H9 (cell line): ENCODE results near the gene MGST2. TPM values are rescaled to one million over a fixed set of nuclear protein-coding genes. Genes with fewer than 3 reads are reported as not detected.
A peak's percentile ranks its signal among the peaks of the same experiment; 100 is the strongest.

Experiments used
- DNase-seq: peaks from one replicate; pipeline ENCODE4 v3.0.0-alpha.2; 2017
- H2AFZ ChIP-seq: one replicate; pipeline ENCODE4 v1.6.1; 2013; ENCODE audit warnings: mild to moderate bottlenecking, low read length, control low read depth, moderate library complexity
- H2AK5ac ChIP-seq: 2 replicates; pipeline ENCODE4 v1.6.1; 2013; ENCODE audit warnings: low read length, control low read depth, mixed read lengths; ENCODE audit not compliant: insufficient read length
- H2BK120ac ChIP-seq: one replicate; pipeline ENCODE4 v1.6.1; 2013; ENCODE audit warnings: low read depth, mild to moderate bottlenecking, low read length, control low read depth, inconsistent platforms; ENCODE audit not compliant: poor library complexity, severe bottlenecking
- H2BK12ac ChIP-seq: 2 replicates; pipeline ENCODE4 v1.6.1; 2013; ENCODE audit warnings: low read length, control low read depth, mixed read lengths, low read depth; ENCODE audit not compliant: insufficient read length
- H2BK15ac ChIP-seq: 2 replicates; pipeline ENCODE4 v1.6.1; 2013; ENCODE audit warnings: low read depth, low read length, control low read depth
- H2BK20ac ChIP-seq: one replicate; pipeline ENCODE4 v1.6.1; 2013; ENCODE audit warnings: low read depth, mild to moderate bottlenecking, low read length, control low read depth, inconsistent platforms; ENCODE audit not compliant: poor library complexity, severe bottlenecking
- H2BK5ac ChIP-seq: 2 replicates; pipeline ENCODE4 v1.6.1; 2013; ENCODE audit warnings: low read length, control low read depth, mixed read lengths; ENCODE audit not compliant: insufficient read length
- H3K14ac ChIP-seq: 2 replicates; pipeline ENCODE4 v1.6.1; 2013; ENCODE audit warnings: low read length, control low read depth; ENCODE audit not compliant: insufficient read depth
- H3K18ac ChIP-seq: 2 replicates; pipeline ENCODE4 v1.6.1; 2013; ENCODE audit warnings: low read depth, mild to moderate bottlenecking, mixed read lengths, low read length, control low read depth; ENCODE audit not compliant: insufficient read length
- H3K23ac ChIP-seq: 2 replicates; pipeline ENCODE4 v1.6.1; 2013; ENCODE audit warnings: low read length, control low read depth, mixed read lengths, low read depth; ENCODE audit not compliant: insufficient read length
- H3K23me2 ChIP-seq: 2 replicates; pipeline ENCODE4 v1.6.1; 2013; ENCODE audit warnings: low read depth, mild to moderate bottlenecking, mixed read lengths, low read length, control low read depth; ENCODE audit not compliant: insufficient read length, poor library complexity, severe bottlenecking
- H3K27ac ChIP-seq: 2 replicates; pipeline ENCODE4 v1.5.1; 2013; ENCODE audit warnings: low read length, control low read depth, mixed read lengths, low read depth; ENCODE audit not compliant: insufficient read length
- H3K27me3 ChIP-seq: 2 replicates; pipeline ENCODE4 v1.6.1; 2013; ENCODE audit warnings: low read length, control low read depth, inconsistent platforms; ENCODE audit not compliant: insufficient read depth
- H3K4ac ChIP-seq: 2 replicates; pipeline ENCODE4 v1.6.1; 2013; ENCODE audit warnings: low read depth, mild to moderate bottlenecking, control low read depth, inconsistent platforms, low read length, moderate library complexity
- H3K4me1 ChIP-seq: 2 replicates; pipeline ENCODE4 v1.6.1; 2013; ENCODE audit warnings: low read length, control low read depth, inconsistent platforms; ENCODE audit not compliant: insufficient read depth
- H3K4me2 ChIP-seq: 2 replicates; pipeline ENCODE4 v1.6.1; 2013; ENCODE audit warnings: low read length, control low read depth, mixed read lengths; ENCODE audit not compliant: insufficient read length, insufficient read depth
- H3K56ac ChIP-seq: 2 replicates; pipeline ENCODE4 v1.6.1; 2013; ENCODE audit warnings: low read depth, mild to moderate bottlenecking, mixed read lengths, low read length, control low read depth; ENCODE audit not compliant: insufficient read length
- H3K79me1 ChIP-seq: 2 replicates; pipeline ENCODE4 v1.6.1; 2013; ENCODE audit warnings: low read depth, mild to moderate bottlenecking, moderate library complexity, low read length, control low read depth, inconsistent platforms; ENCODE audit not compliant: insufficient read depth, poor library complexity, severe bottlenecking
- H3K79me2 ChIP-seq: 2 replicates; pipeline ENCODE4 v1.6.1; 2013; ENCODE audit warnings: low read length, control low read depth, inconsistent platforms; ENCODE audit not compliant: insufficient read depth
- H3K9ac ChIP-seq: 2 replicates; pipeline ENCODE4 v1.6.1; 2013; ENCODE audit warnings: low read length, control low read depth, mixed read lengths; ENCODE audit not compliant: insufficient read length; ENCODE audit errors: extremely low read depth
- H3K9me3 ChIP-seq: one replicate; pipeline ENCODE4 v1.6.1; 2013; ENCODE audit warnings: low read depth, low read length, inconsistent platforms; ENCODE audit not compliant: control insufficient read depth
- H3T11ph ChIP-seq: one replicate; pipeline ENCODE4 v1.6.1; 2013; ENCODE audit warnings: mild to moderate bottlenecking, low read length, control low read depth, inconsistent platforms
- H4K20me1 ChIP-seq: one replicate; pipeline ENCODE4 v1.6.1; 2013; ENCODE audit not compliant: control insufficient read depth, insufficient read length, insufficient read depth
- H4K5ac ChIP-seq: 2 replicates; pipeline ENCODE4 v1.6.1; 2013; ENCODE audit warnings: low read depth, mild to moderate bottlenecking, mixed read lengths, low read length, control low read depth; ENCODE audit not compliant: insufficient read length
- H4K8ac ChIP-seq: replicated peaks from 2 replicates; pipeline ENCODE4 v1.6.1; 2013; ENCODE audit warnings: low read length, control low read depth, mixed read lengths, low read depth; ENCODE audit not compliant: insufficient read length
- H4K91ac ChIP-seq: 2 replicates; pipeline ENCODE4 v1.6.1; 2013; ENCODE audit warnings: low read depth, mild to moderate bottlenecking, moderate library complexity, mixed read lengths, low read length, control low read depth; ENCODE audit not compliant: insufficient read length
- H3K27ac Mint-ChIP-seq, 3 experiments: 2 replicates in 2 of 3; 3 replicates in 1 of 3; pipeline ENCODE4 v1.8.0; 2020 to 2021; ENCODE audit warnings: mixed read lengths in 3 of 3, mild to moderate bottlenecking in 1 of 3, moderate library complexity in 1 of 3
- H3K27me3 Mint-ChIP-seq: 2 replicates; pipeline ENCODE4 v1.8.0; 2021; ENCODE audit warnings: low read depth, mild to moderate bottlenecking, moderate library complexity, mixed read lengths
- H3K36me3 Mint-ChIP-seq, 3 experiments: 2 replicates in 2 of 3; 3 replicates in 1 of 3; pipeline ENCODE4 v1.8.0; 2020 to 2021; ENCODE audit warnings: low read depth in 3 of 3, mixed read lengths in 3 of 3; ENCODE audit not compliant: insufficient read depth in 1 of 3
- H3K4me1 Mint-ChIP-seq, 2 experiments: 2 replicates each; pipeline ENCODE4 v1.8.0; 2020; ENCODE audit warnings: mixed read lengths in 2 of 2
- H3K4me3 Mint-ChIP-seq, 2 experiments: 2 replicates in 1 of 2; 3 replicates in 1 of 2; pipeline ENCODE4 v1.8.0; 2020 to 2021; ENCODE audit warnings: mild to moderate bottlenecking in 2 of 2, mixed read lengths in 2 of 2, moderate library complexity in 1 of 2
- H3K9me3 Mint-ChIP-seq, 2 experiments: 2 replicates in 1 of 2; 3 replicates in 1 of 2; pipeline ENCODE4 v1.8.0; 2020; ENCODE audit warnings: mild to moderate bottlenecking in 2 of 2, mixed read lengths in 2 of 2, moderate library complexity in 1 of 2
- WGBS: extraction: QIAGEN DNeasy Blood & Tissue Kit; methylation state at CpG from one replicate; pipeline ENCODE4 v1.1.7; 2013; ENCODE audit warnings: missing lambda C conversion rate, low lambda C conversion rate, mixed read lengths; ENCODE audit not compliant: insufficient read length; ENCODE audit errors: extremely low coverage; 5-methylcytosine and 5-hydroxymethylcytosine counted together
- total RNA-seq: library from RNA; stranded (reverse); gene quantifications from 2 replicates; pipeline ENCODE4 v1.2.1, GENCODE V29; 2021
- TF ChIP-seq, protein P1 (sequence below): fragments of 200-600 bp; sonication (generic); conservative IDR thresholded peaks from 3 replicates; pipeline ENCODE4 v1.8.0; 2021; ENCODE audit warnings: antibody characterized with exemption, mild to moderate bottlenecking

The MGST2 gene
- total RNA-seq, 1 experiment from 2014 or later = 6.4 TPM

DNA sequence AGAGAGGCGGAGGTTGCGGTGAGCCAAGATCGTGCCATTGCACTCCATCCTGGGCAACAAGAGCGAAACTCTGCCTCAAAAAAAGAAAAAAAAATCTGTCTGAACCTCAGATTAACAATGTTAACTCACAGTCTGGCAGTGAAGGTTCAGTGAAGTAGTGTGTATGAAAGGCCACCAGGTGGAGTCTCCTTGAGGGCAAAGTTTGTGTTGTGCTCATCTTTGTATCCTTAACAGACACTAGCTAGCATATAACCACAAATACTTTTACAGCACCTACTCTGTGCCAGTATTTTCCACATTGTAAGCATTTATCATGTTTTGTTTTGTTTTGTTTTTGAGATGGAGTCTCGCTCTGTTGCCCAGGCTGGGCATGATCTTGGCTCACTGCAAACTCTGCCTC, 46.0 kb upstream of the MGST2 start:
- DNase-seq = no peak
- H3K27me3 Mint-ChIP-seq = peaks cover 80% of the 10 kb centered on the region
- no peaks in the 10 kb centered on the region for H4K20me1 ChIP-seq
- no peak overlapping the region for H3K4me3 Mint-ChIP-seq
- no peak overlapping the region for H2BK120ac ChIP-seq
- peaks cover 21% of the 10 kb centered on the region for H3K27me3 ChIP-seq
- H3K27ac ChIP-seq = no peak overlapping the region
- no peaks in the 10 kb centered on the region for H3K23me2 ChIP-seq
- H4K91ac ChIP-seq = no peak overlapping the region
- peaks cover 2% of the 10 kb centered on the region; the same call in 1 of the 2 replicates for H3K4me1 ChIP-seq
- H2BK5ac ChIP-seq = no peak overlapping the region
- H4K8ac ChIP-seq = no peak overlapping the region
- no peak overlapping the region for H3K14ac ChIP-seq
- no peak overlapping the region for H2BK12ac ChIP-seq
- no peak overlapping the region for H4K5ac ChIP-seq
- H3K36me3 Mint-ChIP-seq = no peaks in the 10 kb centered on the region
- H3T11ph ChIP-seq = no peak overlapping the region
- TF ChIP-seq, protein P1, sequence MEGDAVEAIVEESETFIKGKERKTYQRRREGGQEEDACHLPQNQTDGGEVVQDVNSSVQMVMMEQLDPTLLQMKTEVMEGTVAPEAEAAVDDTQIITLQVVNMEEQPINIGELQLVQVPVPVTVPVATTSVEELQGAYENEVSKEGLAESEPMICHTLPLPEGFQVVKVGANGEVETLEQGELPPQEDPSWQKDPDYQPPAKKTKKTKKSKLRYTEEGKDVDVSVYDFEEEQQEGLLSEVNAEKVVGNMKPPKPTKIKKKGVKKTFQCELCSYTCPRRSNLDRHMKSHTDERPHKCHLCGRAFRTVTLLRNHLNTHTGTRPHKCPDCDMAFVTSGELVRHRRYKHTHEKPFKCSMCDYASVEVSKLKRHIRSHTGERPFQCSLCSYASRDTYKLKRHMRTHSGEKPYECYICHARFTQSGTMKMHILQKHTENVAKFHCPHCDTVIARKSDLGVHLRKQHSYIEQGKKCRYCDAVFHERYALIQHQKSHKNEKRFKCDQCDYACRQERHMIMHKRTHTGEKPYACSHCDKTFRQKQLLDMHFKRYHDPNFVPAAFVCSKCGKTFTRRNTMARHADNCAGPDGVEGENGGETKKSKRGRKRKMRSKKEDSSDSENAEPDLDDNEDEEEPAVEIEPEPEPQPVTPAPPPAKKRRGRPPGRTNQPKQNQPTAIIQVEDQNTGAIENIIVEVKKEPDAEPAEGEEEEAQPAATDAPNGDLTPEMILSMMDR = peak; percentile 75
- peaks cover 16 to 26% of the 10 kb centered on the region in 2 experiments for H3K4me1 Mint-ChIP-seq
- no peak overlapping the region for H2AK5ac ChIP-seq
- H3K9me3 Mint-ChIP-seq = peaks cover 0 to 7% of the 10 kb centered on the region in 2 experiments; a peak in 2 of 5 replicates
- H2AFZ ChIP-seq = no peak overlapping the region
- no peaks in the 10 kb centered on the region; the same call in 1 of the 2 replicates for H3K79me2 ChIP-seq
- no peak overlapping the region for H3K4ac ChIP-seq
- no peaks in the 10 kb centered on the region for H3K9me3 ChIP-seq
- no peak overlapping the region for H3K56ac ChIP-seq
- WGBS = no CpG with 5 or more reads among the region's 5 CpGs
- H3K9ac ChIP-seq = no peak overlapping the region
- H3K4me2 ChIP-seq = no peak overlapping the region
- H2BK15ac ChIP-seq = no peak overlapping the region
- no peak overlapping the region for H3K18ac ChIP-seq
- no peak overlapping the region for H3K27ac Mint-ChIP-seq
- no peak overlapping the region for H3K23ac ChIP-seq
- no peaks in the 10 kb centered on the region for H3K79me1 ChIP-seq
- H2BK20ac ChIP-seq = no peak overlapping the region
